Activated CD4-positive, alpha-beta memory T cell treated with anti-CD3 and anti-CD28 coated beads for 36 hours (primary cell): Measurements from ENCODE around the gene MYO10. TPM values are rescaled to one million over a fixed set of nuclear protein-coding genes. Genes with fewer than 3 reads are reported as not detected.

Experiments used
- CTCF ChIA-PET: fragments of 350-600 bp; sonication (Branson Sonifier 250); formaldehyde crosslinking; loops from one replicate; lab custom pipeline; 2021; ENCODE audit warnings: antibody characterized with exemption, inconsistent platforms; lab: Charles Lee
- POLR2A ChIA-PET: fragments of 350-600 bp; sonication (Branson Sonifier 250); formaldehyde crosslinking; loops from one replicate; lab custom pipeline; 2021; ENCODE audit warnings: antibody characterized with exemption; lab: Charles Lee
- DNase-seq: peaks from one replicate; pipeline ENCODE4 v3.0.0-alpha.2; 2020
- H3K27ac Mint-ChIP-seq: one replicate; pipeline ENCODE4 v1.8.0; 2021; ENCODE audit warnings: mixed read lengths
- H3K27me3 Mint-ChIP-seq: one replicate; pipeline ENCODE4 v1.8.0; 2021; ENCODE audit warnings: mixed read lengths
- H3K36me3 Mint-ChIP-seq: one replicate; pipeline ENCODE4 v1.8.0; 2021; ENCODE audit warnings: mixed read lengths
- H3K4me1 Mint-ChIP-seq: one replicate; pipeline ENCODE4 v1.8.0; 2021; ENCODE audit warnings: low read depth, mixed read lengths
- H3K4me3 Mint-ChIP-seq: one replicate; pipeline ENCODE4 v1.8.0; 2021; ENCODE audit warnings: mild to moderate bottlenecking, mixed read lengths
- H3K9me3 Mint-ChIP-seq: one replicate; pipeline ENCODE4 v1.8.0; 2021; ENCODE audit warnings: mixed read lengths
- intact Hi-C: fragments of 100-400 bp; cut with micrococcal nuclease; formaldehyde crosslinking; loops from one replicate; pipeline ENCODE4 v1.15.1; 2023
- total RNA-seq, 2 experiments: library from RNA; stranded (reverse); gene quantifications; one replicate each; pipeline ENCODE4 v1.2.3, GENCODE V29; 2021

Gene MYO10
- total RNA-seq, 2 experiments from 2014 or later = 0.21 to 0.34 TPM

DNA sequence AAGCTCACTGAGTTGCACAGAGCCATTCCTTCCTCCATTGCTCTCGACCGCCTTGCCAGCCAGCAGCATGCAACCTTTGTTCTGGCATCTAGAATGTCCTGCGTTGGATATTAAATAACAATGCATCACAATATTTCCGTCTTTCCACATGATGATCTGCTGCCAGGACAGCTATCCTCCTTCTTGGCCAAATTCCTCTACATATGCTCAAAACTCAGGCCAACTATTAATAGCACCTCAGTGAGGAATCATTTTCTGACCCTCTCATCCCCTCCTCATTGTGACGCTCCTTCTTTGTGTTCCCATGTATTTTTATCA lies 128.6 kb downstream of the MYO10 start:
- DNase-seq = no peak
- no peak overlapping the region for H3K4me3 Mint-ChIP-seq
- H3K27me3 Mint-ChIP-seq = no peaks in the 10 kb centered on the region
- no peaks in the 10 kb centered on the region for H3K36me3 Mint-ChIP-seq
- ChIA-PET CTCF (interaction anchor here (1.1 kb wide), 1 partner anchor 324 kb away, joined by 3 read pairs; no protein-coding TSS in a partner anchor), POLR2A (no interaction called here)
- no peaks in the 10 kb centered on the region for H3K4me1 Mint-ChIP-seq
- intact Hi-C loops = no loop called here
- H3K9me3 Mint-ChIP-seq = no peaks in the 10 kb centered on the region
- no peak overlapping the region for H3K27ac Mint-ChIP-seq

GRCh38 chr5:16806711-16807546 lies 129.2 kb downstream of the MYO10 start:
- Mint-ChIP-seq H3K4me1 (no peaks in the 10 kb centered on the region), H3K27ac (no peak overlapping the region), H3K36me3 (no peaks in the 10 kb centered on the region), H3K27me3 (no peaks in the 10 kb centered on the region), H3K4me3 (no peak overlapping the region), H3K9me3 (no peaks in the 10 kb centered on the region)
- DNase-seq = no peak
- intact Hi-C loops = no loop called here
- ChIA-PET POLR2A (no interaction called here), CTCF (interaction anchor here (1.1 kb wide), 1 partner anchor 324 kb away, joined by 3 read pairs; no protein-coding TSS in a partner anchor)

DNA sequence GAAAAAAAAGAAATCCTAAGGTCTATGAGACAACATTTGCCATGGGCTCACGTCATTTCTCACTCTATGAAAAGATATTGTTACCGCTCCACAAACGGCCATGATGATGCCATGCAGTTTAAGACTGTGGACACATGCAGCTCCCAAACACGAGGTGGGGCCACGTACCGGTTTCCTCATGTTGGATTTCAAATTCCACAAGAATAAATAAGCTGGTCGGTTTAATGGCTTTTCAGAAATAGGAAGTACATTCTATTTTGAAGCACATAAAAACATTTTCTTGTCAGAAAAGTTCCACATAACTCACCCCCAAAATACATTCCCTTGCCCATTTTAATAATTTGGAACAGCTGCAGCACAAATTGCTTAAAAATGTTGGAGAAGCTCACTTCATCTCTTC lies 130.6 kb downstream of the MYO10 start:
- no peak for DNase-seq
- ChIA-PET POLR2A (no interaction called here), CTCF (no interaction called here)
- Mint-ChIP-seq H3K27me3 (no peaks in the 10 kb centered on the region), H3K36me3 (no peaks in the 10 kb centered on the region), H3K27ac (no peak overlapping the region), H3K4me1 (no peaks in the 10 kb centered on the region), H3K9me3 (no peaks in the 10 kb centered on the region), H3K4me3 (no peak overlapping the region)
- intact Hi-C loops = no loop called here

- ChIA-PET CTCF (no interaction called here), POLR2A (interaction anchor here (0.6 kb wide), 1 partner anchor 130 kb away, joined by 4 read pairs; no protein-coding TSS in a partner anchor)
- intact Hi-C loops = no loop called here
- DNase-seq = no peak
- Mint-ChIP-seq H3K9me3 (no peaks in the 10 kb centered on the region), H3K27me3 (peaks cover 3% of the 10 kb centered on the region), H3K36me3 (no peaks in the 10 kb centered on the region), H3K4me3 (no peak overlapping the region), H3K27ac (no peak overlapping the region), H3K4me1 (no peaks in the 10 kb centered on the region)
Observed at GRCh38 chr5:16803831-16804230, 132.3 kb downstream of the MYO10 start.

DNA sequence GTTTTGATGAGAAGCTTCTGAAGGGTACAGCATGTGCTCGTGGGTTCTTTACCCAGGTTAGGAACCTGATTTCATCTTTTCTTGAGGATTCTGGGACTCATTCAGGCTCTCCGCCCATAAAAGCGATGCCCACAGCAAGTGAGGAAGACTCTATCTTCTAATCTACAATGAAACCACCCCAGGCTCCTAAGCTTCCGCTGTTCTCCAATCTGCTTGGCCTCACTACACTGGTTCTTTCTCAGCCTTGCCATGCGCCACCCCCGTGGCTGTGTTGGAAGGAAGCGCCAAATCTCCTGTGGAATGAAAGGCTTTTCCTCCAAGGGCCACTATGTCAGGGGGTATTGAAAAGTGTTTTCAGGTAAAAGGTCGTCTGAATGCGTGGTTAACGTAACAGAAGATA lies 135.6 kb downstream of the MYO10 start:
- ChIA-PET CTCF (no interaction called here), POLR2A (no interaction called here)
- DNase-seq = no peak
- no peaks in the 10 kb centered on the region for H3K36me3 Mint-ChIP-seq
- H3K4me1 Mint-ChIP-seq = no peaks in the 10 kb centered on the region
- H3K27me3 Mint-ChIP-seq = peaks cover 3% of the 10 kb centered on the region
- no peak overlapping the region for H3K4me3 Mint-ChIP-seq
- intact Hi-C loops = no loop called here
- H3K9me3 Mint-ChIP-seq = no peaks in the 10 kb centered on the region
- no peak overlapping the region for H3K27ac Mint-ChIP-seq

DNA sequence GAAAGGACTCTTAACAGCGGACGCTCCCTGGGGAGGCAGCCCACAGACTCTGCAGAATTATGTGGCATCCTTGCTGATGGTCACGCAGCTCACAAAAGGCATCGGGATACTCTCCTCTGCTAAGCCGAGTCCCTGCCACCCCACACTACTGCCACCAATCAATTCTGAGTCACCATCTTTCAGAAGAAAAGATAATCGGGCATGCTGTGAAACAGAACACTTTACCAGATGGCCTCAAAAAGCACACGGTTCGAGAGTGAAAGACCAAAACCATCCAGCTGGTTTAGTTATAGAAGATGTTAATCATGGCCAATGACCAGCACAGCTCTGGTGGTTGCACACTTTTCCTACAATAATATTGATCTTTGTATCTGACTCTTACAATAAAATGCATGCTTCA lies 136.3 kb downstream of the MYO10 start:
- no peaks in the 10 kb centered on the region for H3K9me3 Mint-ChIP-seq
- ChIA-PET POLR2A (no interaction called here), CTCF (interaction anchor here (1.7 kb wide), 1 partner anchor 391 kb away, joined by 4 read pairs; no protein-coding TSS in a partner anchor)
- H3K4me3 Mint-ChIP-seq = no peak overlapping the region
- H3K27ac Mint-ChIP-seq = no peak overlapping the region
- H3K36me3 Mint-ChIP-seq = no peaks in the 10 kb centered on the region
- H3K4me1 Mint-ChIP-seq = no peaks in the 10 kb centered on the region
- peaks cover 3% of the 10 kb centered on the region for H3K27me3 Mint-ChIP-seq
- intact Hi-C loops = no loop called here
- no peak for DNase-seq

DNA sequence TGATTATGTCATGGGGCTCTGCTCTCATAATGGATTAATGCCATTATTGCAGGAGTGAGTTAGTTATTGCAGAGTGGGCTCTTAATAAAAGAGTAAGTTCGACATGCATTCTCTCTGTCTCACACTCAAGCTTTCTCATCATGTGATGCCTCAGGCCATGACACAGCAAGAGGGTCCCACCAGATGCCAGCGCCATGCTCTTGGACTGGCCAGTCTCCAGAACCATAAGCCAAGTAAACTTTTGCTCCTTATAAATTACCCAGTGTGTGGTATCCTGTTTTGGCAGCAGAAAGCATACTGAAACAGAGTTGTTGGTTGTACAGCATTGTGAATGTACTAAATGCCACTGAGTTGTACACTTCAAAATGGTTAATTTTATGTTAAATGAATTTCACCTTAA lies 138.1 kb downstream of the MYO10 start:
- H3K4me3 Mint-ChIP-seq = no peak overlapping the region
- CTCF ChIA-PET = no interaction called here
- peaks cover 3% of the 10 kb centered on the region for H3K27me3 Mint-ChIP-seq

GRCh38 chr5:16794269-16794913 lies 141.7 kb downstream of the MYO10 start:
- ChIA-PET POLR2A (no interaction called here), CTCF (interaction anchor here (2.0 kb wide), 1 partner anchor 396 kb away, joined by 5 read pairs; no protein-coding TSS in a partner anchor)
- H3K27ac Mint-ChIP-seq = no peak overlapping the region
- H3K4me3 Mint-ChIP-seq = no peak overlapping the region
- H3K9me3 Mint-ChIP-seq = no peaks in the 10 kb centered on the region
- H3K27me3 Mint-ChIP-seq = peaks cover 5% of the 10 kb centered on the region
- peaks cover 5% of the 10 kb centered on the region for H3K4me1 Mint-ChIP-seq
- intact Hi-C loops = no loop called here
- no peak for DNase-seq
- no peaks in the 10 kb centered on the region for H3K36me3 Mint-ChIP-seq

More for the DNA sequence above, 138.1 kb downstream of the MYO10 start:
- H3K36me3 Mint-ChIP-seq = no peaks in the 10 kb centered on the region
- DNase-seq = no peak
- POLR2A ChIA-PET = no interaction called here
- H3K4me1 Mint-ChIP-seq = no peaks in the 10 kb centered on the region
- no peaks in the 10 kb centered on the region for H3K9me3 Mint-ChIP-seq
- H3K27ac Mint-ChIP-seq = no peak overlapping the region
- intact Hi-C loops = no loop called here

DNA sequence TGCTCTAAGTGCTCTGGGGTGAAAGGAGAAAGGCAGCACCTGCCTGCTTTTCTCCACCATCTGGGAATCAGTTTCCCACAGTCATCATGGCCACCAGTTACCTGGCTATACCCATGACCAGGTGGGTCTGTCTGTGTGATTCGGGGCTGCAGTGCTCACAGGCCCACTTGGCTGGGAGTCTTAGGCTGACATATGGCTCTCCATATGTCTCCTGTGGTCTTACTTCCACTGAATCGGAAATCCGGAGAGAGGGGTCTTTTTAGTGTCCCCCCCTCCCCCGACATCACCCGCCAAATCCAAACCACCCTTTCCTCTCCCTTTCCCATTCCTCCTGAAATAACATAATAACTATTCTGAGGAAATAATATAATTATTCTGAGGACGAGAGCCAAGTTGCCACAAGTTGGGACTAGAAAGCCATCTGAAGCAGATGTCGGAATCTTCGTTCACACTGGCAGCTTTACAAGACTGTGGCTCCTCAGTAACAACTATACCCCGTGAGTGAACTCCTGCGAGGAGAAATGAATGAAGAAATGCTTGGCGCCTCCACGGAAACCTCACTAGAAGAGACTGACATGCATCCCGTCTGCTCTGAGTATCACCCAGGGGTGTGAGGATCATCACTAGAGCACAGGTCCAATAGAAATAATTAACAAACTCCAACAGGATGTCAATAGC lies 143.4 kb downstream of the MYO10 start:
- Mint-ChIP-seq H3K4me3 (no peak overlapping the region), H3K4me1 (peaks cover 5% of the 10 kb centered on the region), H3K27me3 (peaks cover 10% of the 10 kb centered on the region), H3K36me3 (no peaks in the 10 kb centered on the region), H3K9me3 (no peaks in the 10 kb centered on the region), H3K27ac (no peak overlapping the region)
- no peak for DNase-seq
- intact Hi-C loops = no loop called here
- ChIA-PET POLR2A (no interaction called here), CTCF (interaction anchor here (0.7 to 2.0 kb wide), 4 partner anchors 15 to 397 kb away, joined by 3 to 16 read pairs (median 5); no protein-coding TSS in a partner anchor)

DNA sequence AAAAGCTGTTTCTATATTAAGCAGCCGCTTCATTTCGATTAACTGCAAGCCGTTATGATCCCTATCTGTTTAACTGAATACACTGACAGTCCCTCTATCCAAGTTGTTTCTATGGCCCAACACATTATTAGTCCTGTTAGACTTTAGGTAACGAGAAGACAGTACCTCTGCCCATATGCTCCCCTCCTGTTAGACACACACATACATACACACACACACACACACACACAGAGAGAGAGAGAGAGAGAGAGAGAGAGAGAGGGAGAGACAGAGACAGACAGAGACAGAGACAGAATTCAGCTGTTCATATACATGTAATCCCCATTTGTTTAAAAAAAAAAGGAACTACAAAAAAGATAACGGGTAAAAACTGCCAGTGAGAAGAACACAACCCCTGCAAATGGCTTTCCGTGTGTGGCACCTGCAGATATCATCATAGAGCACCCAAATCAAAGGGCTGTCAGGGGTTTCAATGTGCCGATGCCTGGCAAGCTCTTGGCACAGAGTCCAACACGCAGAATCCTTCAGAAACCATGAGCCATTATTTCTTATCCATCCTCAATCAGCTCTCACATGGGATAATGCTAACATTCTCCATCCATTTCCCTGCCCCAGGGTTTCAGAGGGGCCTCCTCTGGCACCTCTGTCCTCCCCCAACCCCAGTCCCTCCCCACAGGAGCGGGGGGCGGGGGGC lies 144.0 kb downstream of the MYO10 start:
- CTCF ChIA-PET = interaction anchor here (0.7 to 2.0 kb wide), 8 partner anchors 14 to 399 kb away, joined by 3 to 16 read pairs (median 5); no protein-coding TSS in a partner anchor
- H3K9me3 Mint-ChIP-seq = no peaks in the 10 kb centered on the region
- intact Hi-C loops = loop anchor here (1.0 kb wide), 2 partner anchors 340 to 397 kb away; no protein-coding TSS in a partner anchor
- peaks cover 5% of the 10 kb centered on the region for H3K4me1 Mint-ChIP-seq
- H3K36me3 Mint-ChIP-seq = no peaks in the 10 kb centered on the region
- POLR2A ChIA-PET = no interaction called here
- no peak overlapping the region for H3K27ac Mint-ChIP-seq
- no peak overlapping the region for H3K4me3 Mint-ChIP-seq
- no peak for DNase-seq
- peaks cover 10% of the 10 kb centered on the region for H3K27me3 Mint-ChIP-seq

DNA sequence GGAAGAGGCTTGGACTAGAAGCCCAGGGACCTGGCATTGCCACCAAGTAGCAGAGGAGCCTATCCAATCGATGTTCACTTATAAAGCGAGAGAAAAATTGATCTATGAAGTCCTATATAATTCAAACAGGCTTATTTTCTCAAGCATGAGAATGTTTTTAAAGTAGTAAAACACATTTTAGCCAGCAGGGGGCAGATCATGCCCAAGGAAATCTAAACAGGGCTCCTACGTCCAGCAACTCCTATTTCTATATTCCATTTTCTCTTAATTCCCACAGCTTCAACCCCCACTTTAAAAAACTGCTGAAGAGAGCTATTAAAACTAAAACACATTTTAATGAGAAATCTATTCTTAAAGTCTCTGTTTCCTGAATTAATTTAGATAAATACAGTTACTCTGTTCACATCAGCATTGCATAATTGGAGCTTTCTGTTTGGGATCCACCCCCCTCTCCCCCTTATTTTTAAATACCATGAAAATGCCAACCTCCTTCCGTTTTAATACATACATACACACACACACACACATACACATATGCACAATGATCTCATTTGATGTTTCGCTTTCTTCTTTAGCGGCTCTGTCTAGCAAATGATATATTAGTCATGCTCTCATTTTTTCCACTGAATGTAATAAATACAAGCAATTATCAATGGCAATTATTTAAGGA lies 144.9 kb downstream of the MYO10 start:
- H3K27ac Mint-ChIP-seq = no peak overlapping the region
- peaks cover 10% of the 10 kb centered on the region for H3K27me3 Mint-ChIP-seq
- peaks cover 5% of the 10 kb centered on the region for H3K4me1 Mint-ChIP-seq
- no peaks in the 10 kb centered on the region for H3K9me3 Mint-ChIP-seq
- no peak overlapping the region for H3K4me3 Mint-ChIP-seq
- POLR2A ChIA-PET = no interaction called here
- no peak for DNase-seq
- intact Hi-C loops = loop anchor here (1.0 kb wide), 2 partner anchors 341 to 398 kb away; no protein-coding TSS in a partner anchor
- CTCF ChIA-PET = interaction anchor here (0.6 to 2.0 kb wide), 9 partner anchors 13 to 400 kb away, joined by 3 to 16 read pairs (median 3); no protein-coding TSS in a partner anchor
- H3K36me3 Mint-ChIP-seq = no peaks in the 10 kb centered on the region
